ENCODE data around the gene CDKL5.

CDKL5 gene

DNA sequence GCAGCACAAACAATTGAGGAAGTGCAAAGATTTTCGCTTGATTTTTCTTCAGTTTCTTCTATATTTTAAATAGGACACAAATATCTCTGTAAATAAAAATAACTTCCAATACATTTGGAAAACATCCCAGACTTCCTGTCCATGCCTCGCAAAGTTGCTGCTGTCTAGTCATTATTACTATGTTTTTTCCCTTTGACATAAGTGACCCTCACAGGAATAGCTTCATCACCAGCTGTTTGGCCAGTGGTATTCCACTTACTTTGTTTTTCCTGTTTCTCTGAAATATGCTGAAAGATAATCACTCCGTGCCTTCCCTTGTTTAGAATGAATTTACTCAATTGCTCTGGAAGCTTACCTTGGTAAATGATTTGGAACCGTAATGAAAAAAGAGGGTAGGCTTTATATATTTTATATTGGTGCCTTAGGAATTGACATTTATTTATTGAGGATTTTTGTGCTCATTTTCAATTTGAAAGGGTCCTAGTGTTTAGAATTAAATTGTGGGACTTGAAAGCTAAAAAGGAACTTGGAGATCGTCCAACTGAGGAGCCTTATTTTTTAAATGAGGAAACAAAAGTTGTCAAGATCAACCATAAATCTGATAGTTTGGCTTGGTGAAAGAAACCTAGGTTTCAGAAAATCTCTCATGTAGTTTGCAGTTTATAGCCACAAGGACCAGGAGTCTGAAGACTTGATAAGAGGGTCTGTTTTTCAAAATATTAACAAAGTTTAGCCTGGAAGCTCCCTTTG lies 65.6 kb downstream of the CDKL5 start:
- no peak overlapping the region for H3K4me3 ChIP-seq (ENCODE audit: low read length)
- TF ChIP-seq, protein P1, sequence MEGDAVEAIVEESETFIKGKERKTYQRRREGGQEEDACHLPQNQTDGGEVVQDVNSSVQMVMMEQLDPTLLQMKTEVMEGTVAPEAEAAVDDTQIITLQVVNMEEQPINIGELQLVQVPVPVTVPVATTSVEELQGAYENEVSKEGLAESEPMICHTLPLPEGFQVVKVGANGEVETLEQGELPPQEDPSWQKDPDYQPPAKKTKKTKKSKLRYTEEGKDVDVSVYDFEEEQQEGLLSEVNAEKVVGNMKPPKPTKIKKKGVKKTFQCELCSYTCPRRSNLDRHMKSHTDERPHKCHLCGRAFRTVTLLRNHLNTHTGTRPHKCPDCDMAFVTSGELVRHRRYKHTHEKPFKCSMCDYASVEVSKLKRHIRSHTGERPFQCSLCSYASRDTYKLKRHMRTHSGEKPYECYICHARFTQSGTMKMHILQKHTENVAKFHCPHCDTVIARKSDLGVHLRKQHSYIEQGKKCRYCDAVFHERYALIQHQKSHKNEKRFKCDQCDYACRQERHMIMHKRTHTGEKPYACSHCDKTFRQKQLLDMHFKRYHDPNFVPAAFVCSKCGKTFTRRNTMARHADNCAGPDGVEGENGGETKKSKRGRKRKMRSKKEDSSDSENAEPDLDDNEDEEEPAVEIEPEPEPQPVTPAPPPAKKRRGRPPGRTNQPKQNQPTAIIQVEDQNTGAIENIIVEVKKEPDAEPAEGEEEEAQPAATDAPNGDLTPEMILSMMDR (conservative IDR thresholded peaks at IDR 0.05; ENCODE audit: low read depth, low read length) = no peak
- no peak for DNase-seq (ENCODE audit: low read depth)

DNA sequence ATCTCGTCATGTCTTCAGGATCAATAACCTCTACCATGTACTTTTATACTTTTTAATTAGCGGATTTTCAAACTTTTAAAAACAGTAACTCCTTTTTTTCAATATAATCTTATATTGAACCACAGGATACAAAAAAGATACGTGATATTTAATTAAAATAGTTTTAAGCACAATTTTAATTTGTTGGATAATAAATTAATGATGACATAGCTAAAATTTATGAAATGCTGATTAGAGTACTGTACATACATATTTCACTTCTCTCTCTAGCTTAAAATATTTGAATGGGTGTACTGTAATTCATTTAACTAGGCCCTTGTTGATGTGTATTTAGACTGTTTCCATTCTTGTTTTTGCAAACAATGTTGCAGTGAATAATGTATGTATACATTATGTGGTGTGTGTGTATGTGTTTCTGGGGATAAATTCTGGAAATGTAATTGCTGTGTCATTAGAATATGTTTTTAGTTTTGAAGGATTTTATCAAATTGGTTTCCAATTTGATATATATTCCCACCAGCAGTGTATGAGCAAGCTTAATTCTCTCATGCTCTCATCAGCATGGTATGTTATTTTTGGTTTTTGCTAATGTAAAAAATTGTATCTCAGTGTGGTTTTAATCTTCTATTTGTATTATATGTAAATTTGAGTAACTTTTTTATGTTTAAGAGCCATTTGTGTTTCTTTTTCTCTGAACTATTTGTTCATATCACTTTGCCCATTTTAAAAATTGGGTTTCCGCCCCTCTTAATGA lies 66.4 kb downstream of the CDKL5 start:
- DNase-seq (ENCODE audit: low read depth) = no peak
- TF ChIP-seq, protein P1 (conservative IDR thresholded peaks at IDR 0.05; ENCODE audit: low read depth, low read length) = no peak
- no peak overlapping the region for H3K4me3 ChIP-seq (ENCODE audit: low read length)

DNA sequence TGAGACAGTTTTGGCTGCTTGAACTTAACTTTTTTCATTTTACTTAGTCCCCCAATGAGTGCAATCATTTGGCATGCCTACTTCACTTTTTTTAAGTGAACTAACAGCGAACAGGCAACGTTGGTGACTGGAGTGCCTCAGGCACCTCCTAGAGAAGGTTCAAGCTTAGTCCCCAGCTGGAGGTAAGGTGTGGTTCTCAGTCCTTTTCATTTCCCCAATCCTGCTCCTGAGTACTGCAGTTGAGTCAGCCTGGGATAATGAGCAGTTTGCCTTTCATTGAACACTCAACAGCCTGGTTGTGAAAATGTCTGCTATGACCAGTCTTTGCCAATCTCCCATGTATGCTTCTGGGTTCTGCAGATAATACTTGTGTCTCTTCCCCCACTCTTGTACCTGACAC lies 109.5 kb downstream of the CDKL5 start:
- H3K4me3 ChIP-seq (ENCODE audit: low read length) = no peak overlapping the region
- TF ChIP-seq, protein P1 (conservative IDR thresholded peaks at IDR 0.05; ENCODE audit: low read depth, low read length) = no peak
- no peak for DNase-seq (ENCODE audit: low read depth)

DNA sequence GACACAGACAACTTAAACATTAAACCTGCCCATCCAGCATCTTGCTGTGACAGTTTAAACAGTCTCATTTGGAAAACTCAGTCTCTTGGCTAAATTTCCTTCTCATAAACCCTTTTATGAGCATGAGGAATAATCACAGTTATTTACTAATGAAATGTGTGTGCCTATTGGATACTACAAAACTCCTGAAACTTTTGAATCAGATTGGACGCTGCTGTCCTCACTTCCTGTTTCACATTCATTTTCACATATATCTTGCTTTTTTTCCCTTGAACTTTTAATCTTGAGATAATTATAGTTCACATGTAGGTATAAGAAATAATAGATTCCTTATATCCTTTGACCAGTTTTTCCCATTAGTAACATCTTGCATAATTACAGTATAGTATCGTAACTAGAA lies 111.7 kb downstream of the CDKL5 start:
- TF ChIP-seq, protein P1 (conservative IDR thresholded peaks at IDR 0.05; ENCODE audit: low read depth, low read length) = no peak
- no peak overlapping the region for H3K4me3 ChIP-seq (ENCODE audit: low read length)
- no peak for DNase-seq (ENCODE audit: low read depth)

DNA sequence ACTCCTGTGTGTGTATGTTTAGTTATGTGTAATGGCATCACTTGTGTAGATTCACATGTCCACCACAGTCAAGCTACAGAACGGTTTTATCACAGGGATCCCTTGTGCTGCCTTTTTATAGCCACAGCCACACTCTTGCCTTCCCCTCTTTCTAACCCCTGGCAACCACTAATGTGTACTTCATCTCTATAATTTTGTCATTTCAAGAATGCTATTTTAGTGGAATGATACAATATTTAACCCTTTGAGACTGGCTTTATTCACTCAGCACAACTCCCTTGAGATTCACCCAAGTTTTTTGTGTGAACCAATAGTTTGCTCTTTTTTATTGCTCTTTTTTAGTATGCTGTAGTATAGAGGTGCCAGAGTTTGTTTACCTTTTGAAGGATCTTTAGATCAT lies 112.1 kb downstream of the CDKL5 start:
- TF ChIP-seq, protein P1 (conservative IDR thresholded peaks at IDR 0.05; ENCODE audit: low read depth, low read length) = no peak
- no peak overlapping the region for H3K4me3 ChIP-seq (ENCODE audit: low read length)
- DNase-seq (ENCODE audit: low read depth) = no peak

DNA sequence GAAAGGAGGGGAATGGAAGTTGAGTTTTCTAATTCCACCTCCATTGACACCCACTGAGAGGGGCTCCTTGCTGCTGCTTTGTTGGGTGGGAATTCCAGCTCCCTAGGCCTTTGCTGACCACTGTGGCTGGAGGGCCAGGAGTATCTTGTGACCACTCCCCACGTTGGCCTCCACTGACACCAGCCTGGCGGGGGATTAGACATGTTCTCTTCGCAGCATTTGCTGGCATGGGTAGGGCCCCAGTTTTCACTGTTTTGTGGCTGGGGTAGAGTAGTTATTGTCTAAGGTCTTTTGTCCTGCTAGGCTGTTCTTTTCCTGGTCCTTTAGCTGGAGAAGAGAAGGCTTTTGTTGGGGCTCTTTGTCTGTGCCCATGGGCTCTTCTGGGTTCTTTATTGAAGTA lies 116.7 kb downstream of the CDKL5 start:
- H3K4me3 ChIP-seq (ENCODE audit: low read length) = no peak overlapping the region
- DNase-seq (ENCODE audit: low read depth) = no peak
- TF ChIP-seq, protein P1 (conservative IDR thresholded peaks at IDR 0.05; ENCODE audit: low read depth, low read length) = no peak

DNA sequence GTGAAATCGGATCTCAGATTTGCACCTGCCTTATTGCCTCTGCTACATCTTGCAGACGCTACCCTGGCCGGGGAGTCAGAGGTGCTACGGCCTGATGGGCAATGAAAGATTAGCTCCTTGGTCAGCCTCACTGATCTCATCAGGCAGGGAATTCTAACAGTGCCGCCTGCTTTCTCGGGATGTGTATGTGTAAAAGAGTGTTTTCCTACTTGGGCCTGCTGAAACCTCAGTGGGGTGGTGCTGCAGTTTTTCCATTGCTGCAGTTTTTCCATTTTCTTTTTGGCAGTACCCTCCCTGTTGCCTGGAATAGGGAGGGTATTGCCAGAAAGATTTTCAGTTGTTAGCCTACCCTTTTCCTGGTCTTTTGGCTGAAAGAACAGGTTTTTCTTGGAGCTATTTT lies 117.5 kb downstream of the CDKL5 start:
- no peak for DNase-seq (ENCODE audit: low read depth)
- TF ChIP-seq, protein P1 (conservative IDR thresholded peaks at IDR 0.05; ENCODE audit: low read depth, low read length) = no peak
- H3K4me3 ChIP-seq (ENCODE audit: low read length) = no peak overlapping the region
